Neural cell (in vitro differentiated cells): ENCODE data around the gene P2RY6. TPM values are rescaled to one million over a fixed set of nuclear protein-coding genes. Genes with fewer than 3 reads are reported as not detected.

Experiments
- H2AFZ ChIP-seq: fragments of 200-600, 300-800 bp; sonication (generic), shearing (Covaris generic); 2 replicates; pipeline ENCODE4 v1.6.0; 2014; ENCODE audit warnings: low read depth, mild to moderate bottlenecking, antibody characterized with exemption, low read length, moderate library complexity
- H3F3A ChIP-seq: fragments of 200-600 bp; shearing (Covaris generic); 2 replicates; pipeline ENCODE4 v1.6.1; 2016; ENCODE audit warnings: mild to moderate bottlenecking, moderate library complexity, mixed read lengths, antibody characterized with exemption, low read length; ENCODE audit not compliant: insufficient read depth, poor library complexity, severe bottlenecking
- H3K27ac ChIP-seq: fragments of 200-600, 300-800 bp; sonication (generic), shearing (Covaris generic); 2 replicates; pipeline ENCODE4 v1.5.1; 2014; ENCODE audit warnings: mild to moderate bottlenecking, low read length, moderate library complexity
- H3K27me3 ChIP-seq: fragments of 300-800, 200-600 bp; sonication (generic), shearing (Covaris generic); 2 replicates; pipeline ENCODE4 v1.6.0; 2014; ENCODE audit warnings: mild to moderate bottlenecking, low read depth, low read length, moderate library complexity; ENCODE audit not compliant: insufficient read depth
- H3K36me3 ChIP-seq: fragments of 300-800, 200-600 bp; sonication (generic), shearing (Covaris generic); 2 replicates; pipeline ENCODE4 v1.5.1; 2014; ENCODE audit warnings: mild to moderate bottlenecking, antibody characterized with exemption, low read length, moderate library complexity; ENCODE audit not compliant: insufficient read depth
- H3K4me2 ChIP-seq: fragments of 300-800, 200-600 bp; sonication (generic), shearing (Covaris generic); 2 replicates; pipeline ENCODE4 v1.6.0; 2014; ENCODE audit warnings: mild to moderate bottlenecking, low read length
- H3K4me3 ChIP-seq: fragments of 300-800, 200-600 bp; sonication (generic), shearing (Covaris generic); 2 replicates; pipeline ENCODE4 v1.5.1; 2014; ENCODE audit warnings: mild to moderate bottlenecking, low read length, moderate library complexity
- H3K79me2 ChIP-seq: fragments of 200-600 bp; shearing (Covaris generic); replicated peaks from 2 replicates; pipeline ENCODE4 v1.6.0; 2014; ENCODE audit warnings: mild to moderate bottlenecking, low read length, moderate library complexity; ENCODE audit not compliant: insufficient read depth
- H3K9ac ChIP-seq: fragments of 300-800, 200-600 bp; sonication (generic), shearing (Covaris generic); 2 replicates; pipeline ENCODE4 v1.6.1; 2016; ENCODE audit warnings: mild to moderate bottlenecking, low read length, mixed read lengths
- H3K9me2 ChIP-seq: fragments of 200-600 bp; shearing (Covaris generic); 2 replicates; pipeline ENCODE4 v1.6.1; 2016; ENCODE audit warnings: mild to moderate bottlenecking, low read length, mixed read lengths; ENCODE audit not compliant: insufficient read depth
- H3K9me3 ChIP-seq: fragments of 200-600, 300-800 bp; sonication (generic), shearing (Covaris generic); 2 replicates; pipeline ENCODE4 v1.6.1; 2016; ENCODE audit warnings: mild to moderate bottlenecking, mixed run types, low read length, moderate library complexity, mixed read lengths
- H4K20me1 ChIP-seq: fragments of 200-600 bp; shearing (Covaris generic); 2 replicates; pipeline ENCODE4 v1.6.1; 2016; ENCODE audit warnings: mild to moderate bottlenecking, mixed run types; ENCODE audit not compliant: insufficient read depth
- EP300 ChIP-seq: fragments of 450-650 bp; conservative IDR thresholded peaks from 2 replicates; pipeline ENCODE4 v1.6.1; 2014; ENCODE audit warnings: antibody characterized with exemption, mild to moderate bottlenecking, moderate library complexity; ENCODE audit not compliant: poor library complexity, severe bottlenecking
- EZH2 ChIP-seq: fragments of 200-600, 300-800 bp; shearing (Covaris generic), sonication (generic); IDR thresholded peaks from 2 replicates; pipeline ENCODE4 v1.6.1; 2014; ENCODE audit warnings: antibody characterized with exemption, low read length, borderline replicate concordance, mild to moderate bottlenecking; ENCODE audit not compliant: insufficient read depth, poor library complexity, severe bottlenecking
- MXI1 ChIP-seq: fragments of 450-650 bp; conservative IDR thresholded peaks from 2 replicates; pipeline ENCODE4 v1.6.1; 2014; ENCODE audit warnings: antibody characterized with exemption, mild to moderate bottlenecking; ENCODE audit not compliant: poor library complexity, severe bottlenecking
- POLR2AphosphoS5 ChIP-seq: IDR thresholded peaks from 2 replicates; pipeline ENCODE4 v1.6.1; 2012
- RAD21 ChIP-seq: fragments of 450-650 bp; conservative IDR thresholded peaks from 2 replicates; pipeline ENCODE4 v1.6.1; 2014; ENCODE audit warnings: antibody characterized with exemption, mild to moderate bottlenecking, moderate library complexity
- SMC3 ChIP-seq: fragments of 450-650 bp; conservative IDR thresholded peaks from 2 replicates; pipeline ENCODE4 v1.6.1; 2014; ENCODE audit warnings: antibody characterized with exemption, mild to moderate bottlenecking, moderate library complexity; ENCODE audit not compliant: poor library complexity
- TAF1 ChIP-seq: IDR thresholded peaks from 2 replicates; pipeline ENCODE4 v1.6.1; 2012; ENCODE audit warnings: low read depth
- polyA plus RNA-seq: library from polyadenylated mRNA; depleted of rRNA; stranded (reverse); fragments of >200 nt; gene quantifications from 2 replicates; pipeline ENCODE4 v1.2.3, GENCODE V29; 2014
- TF ChIP-seq, protein P1 (sequence below): fragments of 450-650 bp; IDR thresholded peaks from 2 replicates; pipeline ENCODE4 v1.5.1; 2014; ENCODE audit warnings: antibody characterized with exemption, mild to moderate bottlenecking, moderate library complexity; ENCODE audit not compliant: poor library complexity, severe bottlenecking
- TF ChIP-seq, protein P2 (sequence below): IDR thresholded peaks from 2 replicates; pipeline ENCODE4 v1.6.1; 2012; ENCODE audit warnings: borderline replicate concordance

Gene P2RY6
- polyA plus RNA-seq, 1 donor from 2014 or later = not detected

- Histone ChIP-seq H3K79me2 (peaks cover 4% of the 10 kb centered on the region), H2AFZ (no peak overlapping the region), H3K27me3 (no peaks in the 10 kb centered on the region), H4K20me1 (no peaks in the 10 kb centered on the region), H3K27ac (no peak overlapping the region), H3K9me2 (no peaks in the 10 kb centered on the region), H3K4me2 (no peak overlapping the region), H3K9me3 (no peaks in the 10 kb centered on the region), H3K36me3 (no peaks in the 10 kb centered on the region), H3F3A (no peaks in the 10 kb centered on the region), H3K9ac (no peak overlapping the region), H3K4me3 (no peak overlapping the region)
- TF ChIP-seq MXI1 (no peak), EP300 (no peak), POLR2AphosphoS5 (no peak), RAD21 (no peak), SMC3 (no peak), TAF1 (no peak), EZH2 (no peak)
- TF ChIP-seq, protein P1, sequence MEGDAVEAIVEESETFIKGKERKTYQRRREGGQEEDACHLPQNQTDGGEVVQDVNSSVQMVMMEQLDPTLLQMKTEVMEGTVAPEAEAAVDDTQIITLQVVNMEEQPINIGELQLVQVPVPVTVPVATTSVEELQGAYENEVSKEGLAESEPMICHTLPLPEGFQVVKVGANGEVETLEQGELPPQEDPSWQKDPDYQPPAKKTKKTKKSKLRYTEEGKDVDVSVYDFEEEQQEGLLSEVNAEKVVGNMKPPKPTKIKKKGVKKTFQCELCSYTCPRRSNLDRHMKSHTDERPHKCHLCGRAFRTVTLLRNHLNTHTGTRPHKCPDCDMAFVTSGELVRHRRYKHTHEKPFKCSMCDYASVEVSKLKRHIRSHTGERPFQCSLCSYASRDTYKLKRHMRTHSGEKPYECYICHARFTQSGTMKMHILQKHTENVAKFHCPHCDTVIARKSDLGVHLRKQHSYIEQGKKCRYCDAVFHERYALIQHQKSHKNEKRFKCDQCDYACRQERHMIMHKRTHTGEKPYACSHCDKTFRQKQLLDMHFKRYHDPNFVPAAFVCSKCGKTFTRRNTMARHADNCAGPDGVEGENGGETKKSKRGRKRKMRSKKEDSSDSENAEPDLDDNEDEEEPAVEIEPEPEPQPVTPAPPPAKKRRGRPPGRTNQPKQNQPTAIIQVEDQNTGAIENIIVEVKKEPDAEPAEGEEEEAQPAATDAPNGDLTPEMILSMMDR = no peak
- TF ChIP-seq, protein P2, sequence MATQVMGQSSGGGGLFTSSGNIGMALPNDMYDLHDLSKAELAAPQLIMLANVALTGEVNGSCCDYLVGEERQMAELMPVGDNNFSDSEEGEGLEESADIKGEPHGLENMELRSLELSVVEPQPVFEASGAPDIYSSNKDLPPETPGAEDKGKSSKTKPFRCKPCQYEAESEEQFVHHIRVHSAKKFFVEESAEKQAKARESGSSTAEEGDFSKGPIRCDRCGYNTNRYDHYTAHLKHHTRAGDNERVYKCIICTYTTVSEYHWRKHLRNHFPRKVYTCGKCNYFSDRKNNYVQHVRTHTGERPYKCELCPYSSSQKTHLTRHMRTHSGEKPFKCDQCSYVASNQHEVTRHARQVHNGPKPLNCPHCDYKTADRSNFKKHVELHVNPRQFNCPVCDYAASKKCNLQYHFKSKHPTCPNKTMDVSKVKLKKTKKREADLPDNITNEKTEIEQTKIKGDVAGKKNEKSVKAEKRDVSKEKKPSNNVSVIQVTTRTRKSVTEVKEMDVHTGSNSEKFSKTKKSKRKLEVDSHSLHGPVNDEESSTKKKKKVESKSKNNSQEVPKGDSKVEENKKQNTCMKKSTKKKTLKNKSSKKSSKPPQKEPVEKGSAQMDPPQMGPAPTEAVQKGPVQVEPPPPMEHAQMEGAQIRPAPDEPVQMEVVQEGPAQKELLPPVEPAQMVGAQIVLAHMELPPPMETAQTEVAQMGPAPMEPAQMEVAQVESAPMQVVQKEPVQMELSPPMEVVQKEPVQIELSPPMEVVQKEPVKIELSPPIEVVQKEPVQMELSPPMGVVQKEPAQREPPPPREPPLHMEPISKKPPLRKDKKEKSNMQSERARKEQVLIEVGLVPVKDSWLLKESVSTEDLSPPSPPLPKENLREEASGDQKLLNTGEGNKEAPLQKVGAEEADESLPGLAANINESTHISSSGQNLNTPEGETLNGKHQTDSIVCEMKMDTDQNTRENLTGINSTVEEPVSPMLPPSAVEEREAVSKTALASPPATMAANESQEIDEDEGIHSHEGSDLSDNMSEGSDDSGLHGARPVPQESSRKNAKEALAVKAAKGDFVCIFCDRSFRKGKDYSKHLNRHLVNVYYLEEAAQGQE = no peak
These were observed 66.1 kb downstream of the P2RY6 start for GRCh38 chr11:73338279-73338678.

DNA sequence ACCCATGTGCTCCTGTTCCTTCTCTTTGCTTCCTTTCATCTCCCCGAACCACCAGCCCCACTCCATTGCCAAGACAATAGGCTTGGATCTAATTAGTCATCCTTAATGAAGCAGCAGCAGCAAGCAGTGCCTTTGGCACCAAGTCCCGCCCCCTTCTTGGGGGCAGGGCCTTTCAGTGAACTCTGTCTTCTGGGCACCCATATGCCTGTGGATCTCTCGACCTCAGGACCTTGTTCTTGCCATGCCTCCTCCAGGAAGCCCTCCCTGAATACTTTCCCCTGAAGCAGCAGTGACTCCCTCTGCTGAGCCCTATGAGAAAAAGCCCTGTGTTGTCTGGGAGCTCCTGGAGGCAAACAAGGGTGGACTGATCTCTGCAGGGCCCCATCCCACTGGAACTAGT is 68.0 kb downstream of the P2RY6 start:
- TF ChIP-seq, protein P1 = no peak
- no peak for TF ChIP-seq TAF1
- TF ChIP-seq MXI1 = no peak
- Histone ChIP-seq H3K27me3 (no peaks in the 10 kb centered on the region), H3K79me2 (peaks cover 10% of the 10 kb centered on the region), H3K27ac (no peak overlapping the region), H4K20me1 (no peaks in the 10 kb centered on the region), H3K4me2 (no peak overlapping the region), H3K36me3 (no peaks in the 10 kb centered on the region), H3F3A (no peaks in the 10 kb centered on the region), H3K9ac (no peak overlapping the region), H3K9me3 (no peaks in the 10 kb centered on the region), H2AFZ (no peak overlapping the region), H3K4me3 (no peak overlapping the region), H3K9me2 (no peaks in the 10 kb centered on the region)
